HCT116 (cell line): ENCODE data around the gene ESR1. TPM values are rescaled to one million over a fixed set of nuclear protein-coding genes. Genes with fewer than 3 reads are reported as not detected.
"Not testable (repeated sequence)": the region's sequence is repeated elsewhere in the genome, so short reads cannot be mapped to it uniquely, and the experiment has no call there.

Source experiments
- ATAC-seq: fragments of 200-7000 bp; cut with Tn5 transposase; 2 replicates; pipeline ENCODE4 v1.9.1; 2020; ENCODE audit warnings: mild to moderate bottlenecking, moderate library complexity
- BruUV-seq: library from RNA; stranded (reverse); fragments of 400-500 nt; replicated peaks from 2 replicates; lab custom pipeline; 2021; lab: Mats Ljungman, UMichigan
- CTCF ChIA-PET: fragments of 300-600 bp; sonication (Branson Sonifier 250); formaldehyde crosslinking; loops from one replicate; lab custom pipeline; 2021; ENCODE audit warnings: antibody characterized with exemption; lab: Charles Lee
- POLR2A ChIA-PET: fragments of 300-600, 350-600 bp; sonication (Branson Sonifier 250); formaldehyde crosslinking; loops from one replicate; lab custom pipeline; 2021; ENCODE audit warnings: antibody characterized with exemption; lab: Charles Lee
- RAD21 ChIA-PET, 2 experiments: fragments of 300-600 bp; sonication (Branson Sonifier 250); formaldehyde crosslinking; loops; one replicate each; lab custom pipeline; 2023; ENCODE audit warnings: low total read pairs in 2 of 2; ENCODE audit not compliant: uncharacterized antibody in 2 of 2, unreplicated experiment in 2 of 2, low non-redundant PET in 1 of 2; lab: Charles Lee
- DNase-seq: peaks from one replicate; pipeline ENCODE4 v3.0.0-alpha.2; 2010; ENCODE audit warnings: low read depth, low spot score
- H2AFZ ChIP-seq: fragments of 200-600 bp; shearing (Covaris generic), sonication (generic); 2 replicates; pipeline ENCODE4 v1.6.1; 2017; ENCODE audit warnings: low read depth, mixed run types, mixed read lengths, antibody characterized with exemption, low read length; ENCODE audit not compliant: poor library complexity, severe bottlenecking
- H3K27ac ChIP-seq: 2 replicates; pipeline ENCODE4 v1.5.1; 2012; ENCODE audit warnings: low read depth, low read length
- H3K27me3 ChIP-seq: fragments of 200-600 bp; sonication (generic); 2 replicates; pipeline ENCODE4 v1.6.1; 2016; ENCODE audit warnings: mixed run types, low read length, mixed read lengths; ENCODE audit not compliant: insufficient read depth
- H3K36me3 ChIP-seq, 2 experiments: fragments of 200-500 bp in 1 of 2; fragments of 200-600 bp in 1 of 2; sonication (Bioruptor generic) in 1 of 2; sonication (generic) in 1 of 2; 2 replicates each; pipeline versions ENCODE4 v1.5.1 to v1.6.1; 2014 to 2016; ENCODE audit warnings: low read length in 2 of 2, inconsistent platforms in 1 of 2, mixed read lengths in 1 of 2, mixed run types in 1 of 2; ENCODE audit not compliant: insufficient read depth in 2 of 2, control insufficient read depth in 1 of 2
- H3K4me1 ChIP-seq, 2 experiments: fragments of 200-600 bp in 1 of 2; sonication (generic) in 1 of 2; 2 replicates each; pipeline versions ENCODE4 v1.5.1 to v1.6.1; 2012 to 2017; ENCODE audit warnings: low read length in 2 of 2, inconsistent platforms in 1 of 2, mild to moderate bottlenecking in 1 of 2, mixed read lengths in 1 of 2, mixed run types in 1 of 2, moderate library complexity in 1 of 2; ENCODE audit not compliant: insufficient read depth in 2 of 2, control insufficient read depth in 1 of 2
- H3K4me2 ChIP-seq: fragments of 200-600 bp; sonication (generic); 2 replicates; pipeline ENCODE4 v1.6.1; 2017; ENCODE audit warnings: mixed run types, low read length, mixed read lengths
- H3K4me3 ChIP-seq, 2 experiments: fragments of 200-600 bp in 1 of 2; sonication (generic) in 1 of 2; replicated peaks in 1 of 2; 2 replicates each; pipeline ENCODE4 v1.5.1; 2011 to 2016; ENCODE audit warnings: low read length in 2 of 2, control low read depth in 1 of 2, low read depth in 1 of 2, mild to moderate bottlenecking in 1 of 2, mixed read lengths in 1 of 2, mixed run types in 1 of 2
- H3K79me2 ChIP-seq: fragments of 200-600 bp; sonication (generic); 2 replicates; pipeline ENCODE4 v1.6.1; 2017; ENCODE audit warnings: mild to moderate bottlenecking, mixed run types, low read length, moderate library complexity, mixed read lengths; ENCODE audit not compliant: insufficient read depth
- H3K9ac ChIP-seq: fragments of 200-600 bp; sonication (generic); 2 replicates; pipeline ENCODE4 v1.6.1; 2016; ENCODE audit warnings: low read length, mixed read lengths
- H3K9me2 ChIP-seq: fragments of 200-600 bp; sonication (generic), shearing (Covaris generic); 2 replicates; pipeline ENCODE4 v1.6.1; 2017; ENCODE audit warnings: mixed run types, mild to moderate bottlenecking, moderate library complexity; ENCODE audit not compliant: insufficient read depth
- H3K9me3 ChIP-seq, 2 experiments: fragments of 200-500 bp in 1 of 2; fragments of 200-600 bp in 1 of 2; sonication (Bioruptor generic) in 1 of 2; sonication (generic) in 1 of 2; 2 replicates each; pipeline ENCODE4 v1.6.1; 2014 to 2017; ENCODE audit warnings: low read length in 2 of 2, mixed read lengths in 2 of 2, inconsistent platforms in 1 of 2, low read depth in 1 of 2, mild to moderate bottlenecking in 1 of 2, mixed run types in 1 of 2, moderate library complexity in 1 of 2; ENCODE audit not compliant: control insufficient read depth in 1 of 2, insufficient read depth in 1 of 2
- H4K20me1 ChIP-seq: fragments of 200-600 bp; sonication (generic), shearing (Covaris generic); 2 replicates; pipeline ENCODE4 v1.6.1; 2017; ENCODE audit warnings: mixed run types, mild to moderate bottlenecking, moderate library complexity; ENCODE audit not compliant: insufficient read depth
- SRF ChIP-seq: IDR thresholded peaks from 2 replicates; pipeline ENCODE4 v1.6.1; 2012; ENCODE audit warnings: low read depth
- intact Hi-C: fragments of 100-400 bp; cut with micrococcal nuclease; formaldehyde crosslinking; loops from 2 replicates; pipeline ENCODE4 v1.10.0; 2022
- total RNA-seq: library from RNA; stranded (reverse); gene quantifications from one replicate; pipeline ENCODE4 v1.2.1, GENCODE V29; 2021; ENCODE audit not compliant: unreplicated experiment
- TF ChIP-seq, protein P1 (sequence below): IDR thresholded peaks from 2 replicates; pipeline ENCODE4 v1.6.1; 2012; ENCODE audit warnings: low read depth

ESR1 gene
- total RNA-seq, 1 experiment from 2014 or later, result 0.17 TPM

DNA sequence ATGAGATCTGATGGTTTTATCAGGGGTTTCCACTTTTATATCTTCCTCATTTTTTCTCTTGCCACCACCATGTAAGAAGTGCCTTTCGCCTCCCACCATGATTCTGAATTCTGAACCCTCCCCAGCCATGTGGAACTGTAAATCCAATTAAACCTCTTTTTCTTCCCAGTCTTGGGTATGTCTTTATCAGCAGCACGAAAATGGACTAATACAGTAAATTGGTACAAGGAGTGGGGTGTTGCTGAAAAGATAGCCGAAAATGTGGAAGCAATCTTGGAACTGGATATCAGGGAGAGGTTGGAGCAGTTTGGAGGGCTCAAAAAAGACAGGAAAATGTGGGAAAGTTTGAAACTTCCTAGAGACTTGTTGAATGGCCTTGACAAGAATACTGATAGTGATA is 268.8 kb downstream of the ESR1 start:
- H3K27ac ChIP-seq, H3K27me3 ChIP-seq, H2AFZ ChIP-seq, CTCF ChIA-PET, H3K4me2 ChIP-seq, H3K9me2 ChIP-seq, RAD21 ChIA-PET, H3K9me3 ChIP-seq, DNase-seq, H3K36me3 ChIP-seq, H4K20me1 ChIP-seq, H3K79me2 ChIP-seq, ATAC-seq, H3K9ac ChIP-seq, BruUV-seq, H3K4me3 ChIP-seq, intact Hi-C loops, H3K4me1 ChIP-seq, POLR2A ChIA-PET: not testable (repeated sequence)

DNA sequence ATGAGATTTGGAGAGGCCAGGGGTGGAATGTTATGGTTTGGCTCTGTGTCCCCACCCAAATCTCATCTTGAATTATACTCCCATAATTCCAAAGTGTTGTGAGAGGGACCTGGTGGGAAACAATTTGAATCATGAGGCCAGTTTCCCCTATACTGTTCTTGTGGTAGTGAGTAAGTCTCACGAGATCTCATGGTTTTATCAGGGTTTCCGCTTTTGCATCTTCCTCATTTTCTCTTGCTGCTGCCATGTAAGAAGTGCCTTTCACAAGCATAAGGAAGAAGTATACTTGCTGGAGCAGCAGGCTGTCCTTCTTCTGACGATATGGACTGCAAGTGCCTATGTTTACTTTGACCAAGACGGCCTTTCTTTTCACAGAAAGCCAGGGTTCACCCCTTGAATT is 270.5 kb downstream of the ESR1 start:
- H2AFZ ChIP-seq, result no peak overlapping the region
- no peak overlapping the region for H3K4me3 ChIP-seq
- no peaks in the 10 kb centered on the region for H3K79me2 ChIP-seq
- ChIA-PET RAD21 (no interaction called here), POLR2A (no interaction called here), CTCF (no interaction called here)
- H3K27me3 ChIP-seq, result no peaks in the 10 kb centered on the region
- H4K20me1 ChIP-seq, result no peaks in the 10 kb centered on the region
- no peaks in the 10 kb centered on the region for H3K4me1 ChIP-seq
- H3K9me3 ChIP-seq, result no peaks in the 10 kb centered on the region
- TF ChIP-seq, protein P1, sequence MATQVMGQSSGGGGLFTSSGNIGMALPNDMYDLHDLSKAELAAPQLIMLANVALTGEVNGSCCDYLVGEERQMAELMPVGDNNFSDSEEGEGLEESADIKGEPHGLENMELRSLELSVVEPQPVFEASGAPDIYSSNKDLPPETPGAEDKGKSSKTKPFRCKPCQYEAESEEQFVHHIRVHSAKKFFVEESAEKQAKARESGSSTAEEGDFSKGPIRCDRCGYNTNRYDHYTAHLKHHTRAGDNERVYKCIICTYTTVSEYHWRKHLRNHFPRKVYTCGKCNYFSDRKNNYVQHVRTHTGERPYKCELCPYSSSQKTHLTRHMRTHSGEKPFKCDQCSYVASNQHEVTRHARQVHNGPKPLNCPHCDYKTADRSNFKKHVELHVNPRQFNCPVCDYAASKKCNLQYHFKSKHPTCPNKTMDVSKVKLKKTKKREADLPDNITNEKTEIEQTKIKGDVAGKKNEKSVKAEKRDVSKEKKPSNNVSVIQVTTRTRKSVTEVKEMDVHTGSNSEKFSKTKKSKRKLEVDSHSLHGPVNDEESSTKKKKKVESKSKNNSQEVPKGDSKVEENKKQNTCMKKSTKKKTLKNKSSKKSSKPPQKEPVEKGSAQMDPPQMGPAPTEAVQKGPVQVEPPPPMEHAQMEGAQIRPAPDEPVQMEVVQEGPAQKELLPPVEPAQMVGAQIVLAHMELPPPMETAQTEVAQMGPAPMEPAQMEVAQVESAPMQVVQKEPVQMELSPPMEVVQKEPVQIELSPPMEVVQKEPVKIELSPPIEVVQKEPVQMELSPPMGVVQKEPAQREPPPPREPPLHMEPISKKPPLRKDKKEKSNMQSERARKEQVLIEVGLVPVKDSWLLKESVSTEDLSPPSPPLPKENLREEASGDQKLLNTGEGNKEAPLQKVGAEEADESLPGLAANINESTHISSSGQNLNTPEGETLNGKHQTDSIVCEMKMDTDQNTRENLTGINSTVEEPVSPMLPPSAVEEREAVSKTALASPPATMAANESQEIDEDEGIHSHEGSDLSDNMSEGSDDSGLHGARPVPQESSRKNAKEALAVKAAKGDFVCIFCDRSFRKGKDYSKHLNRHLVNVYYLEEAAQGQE, result no peak
- TF ChIP-seq SRF, result no peak
- BruUV-seq, result no TSS peak
- ATAC-seq (no peak), DNase-seq (no peak)
- no peak overlapping the region for H3K9ac ChIP-seq
- H3K4me2 ChIP-seq, result no peak overlapping the region
- intact Hi-C loops, result no loop called here
- no peaks in the 10 kb centered on the region for H3K9me2 ChIP-seq
- no peaks in the 10 kb centered on the region for H3K36me3 ChIP-seq
- H3K27ac ChIP-seq, result no peak overlapping the region
